Ovary (tissue), 3 donors: ENCODE data around the gene BCAS1.

Source experiments
- EP300 ChIP-seq: sonication (generic); formaldehyde crosslinking; IDR thresholded peaks from one replicate; pipeline ENCODE4 v1.6.1; 2017; ENCODE audit warnings: antibody characterized with exemption
- POLR2A ChIP-seq: fragments of 450-650 bp; IDR thresholded peaks from one replicate; pipeline ENCODE4 v1.6.1; 2017; ENCODE audit warnings: antibody characterized with exemption, mild to moderate bottlenecking, moderate library complexity
- TF ChIP-seq, protein P1 (sequence below), 3 donors: fragments of 450-650 bp in 2 of 3; fragments of 200-600 bp in 1 of 3; IDR thresholded peaks; one replicate each; pipeline versions ENCODE4 v1.5.1 to v1.8.0; 2016 to 2022; ENCODE audit warnings: antibody characterized with exemption in 3 of 3, mild to moderate bottlenecking in 1 of 3
- donor health status: DM: no; HTN: no; CAD: no.

GRCh38 chr20:54063992-54064676, 6.3 kb downstream of the BCAS1 start:
- TF ChIP-seq, protein P1, sequence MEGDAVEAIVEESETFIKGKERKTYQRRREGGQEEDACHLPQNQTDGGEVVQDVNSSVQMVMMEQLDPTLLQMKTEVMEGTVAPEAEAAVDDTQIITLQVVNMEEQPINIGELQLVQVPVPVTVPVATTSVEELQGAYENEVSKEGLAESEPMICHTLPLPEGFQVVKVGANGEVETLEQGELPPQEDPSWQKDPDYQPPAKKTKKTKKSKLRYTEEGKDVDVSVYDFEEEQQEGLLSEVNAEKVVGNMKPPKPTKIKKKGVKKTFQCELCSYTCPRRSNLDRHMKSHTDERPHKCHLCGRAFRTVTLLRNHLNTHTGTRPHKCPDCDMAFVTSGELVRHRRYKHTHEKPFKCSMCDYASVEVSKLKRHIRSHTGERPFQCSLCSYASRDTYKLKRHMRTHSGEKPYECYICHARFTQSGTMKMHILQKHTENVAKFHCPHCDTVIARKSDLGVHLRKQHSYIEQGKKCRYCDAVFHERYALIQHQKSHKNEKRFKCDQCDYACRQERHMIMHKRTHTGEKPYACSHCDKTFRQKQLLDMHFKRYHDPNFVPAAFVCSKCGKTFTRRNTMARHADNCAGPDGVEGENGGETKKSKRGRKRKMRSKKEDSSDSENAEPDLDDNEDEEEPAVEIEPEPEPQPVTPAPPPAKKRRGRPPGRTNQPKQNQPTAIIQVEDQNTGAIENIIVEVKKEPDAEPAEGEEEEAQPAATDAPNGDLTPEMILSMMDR (IDR thresholded peaks at IDR 0.05): no peak
- TF ChIP-seq POLR2A (no peak), EP300 (no peak)
